T-helper 2 cell treated with Interferon-gamma antibody and Interleukin-4, amounts not matched to agents 100 ng/mL and 5 ng/mL, for 36 hours (primary cell): ENCODE results near the gene EIF3J. TPM values are rescaled to one million over a fixed set of nuclear protein-coding genes. Genes with fewer than 3 reads are reported as not detected.
"Not testable (repeated sequence)": the region's sequence is repeated elsewhere in the genome, so short reads cannot be mapped to it uniquely, and the experiment has no call there.

Experiments
- intact Hi-C: fragments of 100-400 bp; cut with micrococcal nuclease; formaldehyde crosslinking; loops from one replicate; pipeline ENCODE4 v1.15.1; 2023
- total RNA-seq: library from RNA; stranded (reverse); gene quantifications from 2 replicates; pipeline ENCODE4 v1.2.3, GENCODE V29; 2022

The EIF3J gene, protein sequence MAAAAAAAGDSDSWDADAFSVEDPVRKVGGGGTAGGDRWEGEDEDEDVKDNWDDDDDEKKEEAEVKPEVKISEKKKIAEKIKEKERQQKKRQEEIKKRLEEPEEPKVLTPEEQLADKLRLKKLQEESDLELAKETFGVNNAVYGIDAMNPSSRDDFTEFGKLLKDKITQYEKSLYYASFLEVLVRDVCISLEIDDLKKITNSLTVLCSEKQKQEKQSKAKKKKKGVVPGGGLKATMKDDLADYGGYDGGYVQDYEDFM
- 96.3 and 102 TPM in 2 replicates for total RNA-seq

DNA sequence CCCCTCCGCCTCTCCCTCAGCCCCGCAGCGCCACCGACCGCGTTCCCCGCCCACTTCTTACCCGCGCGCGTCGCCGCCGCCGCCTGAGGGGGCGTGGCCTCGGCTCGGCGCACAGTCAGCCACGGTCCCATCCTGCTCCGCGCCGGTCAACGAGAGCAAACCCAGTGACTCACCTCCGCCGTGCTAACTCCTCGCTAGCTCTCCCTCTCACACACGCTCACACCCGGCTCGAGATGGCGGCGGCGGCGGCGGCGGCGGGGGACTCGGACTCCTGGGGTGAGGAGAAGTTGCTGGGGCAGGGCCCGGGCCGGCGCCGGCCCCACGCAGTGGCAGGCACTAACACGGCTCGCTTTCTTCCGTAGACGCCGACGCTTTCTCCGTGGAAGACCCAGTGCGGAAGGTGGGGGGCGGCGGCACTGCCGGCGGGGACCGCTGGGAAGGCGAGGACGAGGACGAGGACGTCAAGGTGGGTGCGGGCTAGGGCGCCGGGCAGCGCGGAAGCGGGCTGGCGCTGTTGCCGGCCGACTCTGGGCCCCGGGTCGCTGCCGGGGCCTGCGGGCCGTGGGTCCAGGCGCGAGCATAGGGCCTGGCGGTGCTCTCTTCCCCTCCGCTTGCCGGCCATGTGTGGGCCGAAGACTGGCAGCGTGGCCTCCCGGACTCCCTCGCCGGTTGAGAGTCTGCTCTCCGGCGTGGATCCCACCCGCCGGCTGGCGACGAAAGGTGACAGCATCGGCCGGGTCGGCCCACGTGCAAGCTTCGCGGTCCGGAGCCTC, at the start of gene EIF3J:
Gene EIF3J, plus strand, starts transcription at position 186 of the 773 bp plus-strand sequence. Its CDS starts 48 bp downstream, at position 234.
- intact Hi-C loops, result loop anchor here (1.0 to 5.0 kb wide), 5 partner anchors 9 to 249 kb away; partner anchors contain the start of genes CTDSPL2, GOLM2 and SPG11

DNA sequence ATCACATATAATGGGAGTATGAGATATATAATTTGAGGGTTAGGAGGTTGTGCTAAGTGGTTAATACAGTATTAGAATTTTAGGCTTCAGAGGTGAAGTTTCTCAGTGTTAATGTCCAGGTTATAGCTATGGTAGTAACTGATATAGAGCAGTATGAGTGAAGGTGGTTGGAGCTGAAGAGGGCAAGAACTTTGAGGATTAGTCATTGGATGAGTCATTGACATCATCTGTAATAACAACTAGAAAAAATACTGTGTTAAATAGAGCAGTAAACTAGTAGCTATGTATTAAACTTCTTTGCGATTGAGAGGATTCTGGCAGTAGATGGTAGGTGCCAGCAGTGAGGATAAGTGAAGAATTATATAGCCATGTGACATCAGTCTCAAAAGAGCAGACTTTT, 47.5 kb upstream of the EIF3J start:
- intact Hi-C loops, result no loop called here

DNA sequence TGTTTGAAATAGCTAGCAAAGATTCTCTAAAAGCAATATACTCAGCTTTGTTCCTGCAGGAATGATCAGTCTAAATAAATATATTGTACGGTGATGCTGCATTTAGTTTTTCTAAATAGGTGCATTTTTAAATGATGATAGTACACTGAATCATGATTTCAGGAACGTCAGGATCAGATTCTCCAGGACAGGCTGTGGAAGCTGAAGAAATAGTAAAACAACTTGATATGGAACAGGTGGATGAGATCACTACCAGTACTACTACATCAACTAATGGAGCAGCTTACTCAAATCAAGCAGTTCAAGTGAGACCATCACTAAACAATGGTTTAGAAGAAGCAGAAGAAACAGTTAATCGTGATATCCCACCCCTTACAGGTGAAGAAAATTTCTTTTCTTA, 46.3 kb upstream of the EIF3J start:
- intact Hi-C loops, result no loop called here

DNA sequence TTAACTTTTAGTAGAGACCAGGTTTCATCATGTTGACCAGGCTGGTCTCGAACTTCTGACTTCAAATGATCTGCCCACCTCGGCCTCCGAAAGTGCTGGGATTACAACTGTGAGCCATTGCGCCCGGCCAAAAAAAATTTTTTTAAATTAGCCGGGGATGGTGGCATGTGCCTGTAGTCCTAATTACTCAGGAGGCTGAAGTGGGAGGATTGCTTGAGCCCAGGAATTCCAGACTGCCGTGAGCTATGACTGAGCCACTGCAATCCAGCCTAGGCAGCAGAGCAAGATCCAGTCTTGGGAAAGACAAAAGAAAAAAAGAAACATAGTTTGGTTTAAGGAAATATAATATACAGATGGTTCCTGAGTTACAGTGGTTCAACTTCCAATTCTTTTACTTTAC, 44.9 kb upstream of the EIF3J start:
- intact Hi-C loops, result no loop called here

DNA sequence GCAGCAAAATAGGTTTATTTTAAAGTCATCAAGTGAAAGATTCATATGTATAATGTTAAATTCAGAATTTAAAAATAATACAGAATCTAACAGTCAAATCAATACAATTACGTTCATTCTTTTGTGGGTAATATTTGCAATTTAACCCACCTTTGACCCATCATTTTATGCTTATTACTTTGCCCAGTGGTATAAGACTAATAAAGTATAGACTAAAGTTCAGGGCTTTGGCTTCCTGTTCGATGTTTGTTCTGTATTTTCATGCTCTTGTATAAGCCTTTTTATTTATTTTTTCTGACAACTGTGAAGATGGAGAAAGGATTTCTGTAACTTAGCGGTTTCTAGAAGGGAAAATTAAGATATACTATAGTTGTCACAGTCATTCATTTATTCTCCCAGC, 44.3 kb upstream of the EIF3J start:
- intact Hi-C loops, result no loop called here

DNA sequence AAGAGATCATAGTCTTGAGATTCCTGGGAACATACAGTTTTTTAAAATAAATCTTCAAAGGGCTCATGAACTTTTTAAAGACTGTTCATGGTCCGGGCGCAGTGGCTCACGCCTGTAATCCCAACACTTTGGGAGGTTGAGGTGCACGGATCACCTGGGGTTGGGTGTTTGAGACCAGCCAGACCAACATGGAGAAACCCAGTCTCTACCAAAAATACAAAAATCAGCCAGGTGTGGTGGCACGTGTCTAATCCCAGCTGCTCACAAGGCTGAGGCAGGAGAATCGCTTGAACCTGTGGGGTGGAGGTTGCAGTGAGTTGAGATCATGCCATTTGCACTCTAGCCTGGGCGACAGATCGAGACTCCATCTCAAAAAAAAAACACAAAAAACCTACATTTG, 41.4 kb upstream of the EIF3J start:
- intact Hi-C loops, result no loop called here

DNA sequence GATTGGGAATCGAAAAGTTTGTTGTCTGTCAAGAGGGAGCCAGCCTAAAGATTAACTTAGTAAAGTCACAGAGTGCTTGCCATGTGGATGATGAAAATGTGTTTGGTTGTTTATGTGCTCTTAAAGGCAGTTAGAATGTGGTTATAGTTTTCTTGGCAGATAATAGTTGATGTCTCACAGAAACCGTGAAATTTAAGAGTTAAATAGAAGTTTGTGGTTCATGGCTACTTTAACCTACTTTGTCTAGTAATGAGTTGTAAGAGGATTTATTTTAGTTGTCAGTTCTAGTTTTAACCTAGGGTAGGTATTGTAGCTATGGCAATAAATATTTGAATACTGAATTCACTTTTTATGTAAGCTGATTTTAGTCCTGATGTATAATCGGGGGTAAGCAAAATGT, 36.4 kb upstream of the EIF3J start:
- intact Hi-C loops, result loop anchor here (2.0 kb wide), 1 partner anchor 212 kb away; the partner anchor contains the start of gene GOLM2

DNA sequence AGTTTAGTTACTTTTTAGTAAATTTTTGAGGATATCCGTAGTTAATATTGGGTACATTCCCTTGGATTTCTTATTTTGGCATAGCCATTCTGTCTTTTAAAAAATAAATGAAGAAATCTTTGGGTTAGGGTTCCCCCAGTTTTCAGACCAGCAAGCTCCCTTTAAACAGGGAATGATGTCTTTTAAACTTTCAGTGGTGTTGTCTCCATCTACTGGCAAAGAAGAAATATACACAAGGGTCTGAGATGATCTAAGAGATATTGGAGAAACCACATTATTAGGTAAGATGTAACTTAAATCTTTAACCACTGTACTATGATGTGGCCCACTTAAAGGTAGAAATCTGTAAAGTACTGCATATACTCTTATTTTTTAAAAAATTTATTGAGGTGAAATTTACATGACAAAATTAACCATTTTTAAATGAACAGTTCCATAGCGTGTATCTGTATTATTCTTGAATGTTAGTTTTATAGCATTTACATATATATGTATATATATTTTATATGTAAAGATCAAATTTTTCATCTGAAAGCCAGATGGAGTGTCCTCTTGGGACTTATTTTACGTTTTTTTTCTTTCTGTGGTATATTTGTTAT, 35.1 kb upstream of the EIF3J start:
- intact Hi-C loops, result loop anchor here (2.0 kb wide), 1 partner anchor 213 kb away; the partner anchor contains the start of gene GOLM2

DNA sequence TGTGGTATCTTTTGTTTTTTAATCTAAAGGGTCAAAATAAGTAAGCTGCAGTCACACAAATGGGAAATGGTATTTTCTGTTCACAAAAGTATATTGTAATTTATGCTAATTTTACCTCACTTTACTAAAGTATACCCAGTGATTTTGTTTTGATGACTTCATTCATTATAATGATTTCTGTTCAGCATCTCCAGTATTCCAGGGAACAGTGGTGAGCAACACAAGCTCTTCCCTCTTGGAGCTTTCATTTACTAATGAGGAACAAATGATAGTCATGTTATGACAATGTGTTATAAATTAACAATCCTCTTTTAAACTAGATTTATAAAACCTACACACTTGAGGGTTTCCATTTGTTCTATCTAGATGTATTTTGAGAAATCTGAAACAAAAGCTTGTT, 20.5 kb upstream of the EIF3J start:
- intact Hi-C loops, result no loop called here

DNA sequence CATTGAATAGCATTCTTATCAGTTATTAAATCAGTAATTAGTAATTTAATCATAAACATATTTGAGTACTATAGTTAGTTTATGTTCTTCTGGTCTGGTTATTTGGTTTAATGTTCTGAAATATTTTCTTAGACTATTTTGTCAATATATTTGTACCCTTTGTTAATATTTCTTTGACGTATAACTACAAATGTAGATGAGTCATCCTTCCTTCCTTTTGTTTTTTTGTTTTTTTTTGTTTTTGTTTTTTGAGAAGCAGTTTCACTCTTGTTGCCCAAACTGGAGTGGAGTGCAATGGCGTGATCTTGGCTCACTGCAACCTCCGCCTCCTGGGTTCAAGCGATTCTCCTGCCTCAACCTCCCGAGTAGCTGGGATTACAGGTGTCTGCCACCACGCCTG, 17.4 kb upstream of the EIF3J start:
- intact Hi-C loops, result no loop called here

DNA sequence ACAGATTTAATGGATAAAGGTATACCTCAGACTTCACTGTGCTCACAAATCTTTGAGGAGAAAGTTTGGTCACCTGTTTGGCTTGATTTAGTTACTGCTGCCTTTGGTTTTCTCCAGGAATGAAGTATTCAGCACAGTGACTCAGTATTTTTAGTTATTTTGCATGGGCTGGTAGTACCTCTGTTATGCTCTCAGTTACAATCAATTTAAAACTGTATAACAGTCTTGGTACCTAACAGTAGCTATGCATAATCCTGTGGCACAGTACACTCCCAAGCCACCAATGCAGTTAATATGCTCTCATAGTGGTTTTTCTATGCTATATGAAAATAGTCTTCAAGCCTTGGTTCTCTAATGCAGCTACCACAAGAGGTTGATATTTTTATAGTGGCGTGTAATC, 11.9 kb upstream of the EIF3J start:
- intact Hi-C loops, result no loop called here

DNA sequence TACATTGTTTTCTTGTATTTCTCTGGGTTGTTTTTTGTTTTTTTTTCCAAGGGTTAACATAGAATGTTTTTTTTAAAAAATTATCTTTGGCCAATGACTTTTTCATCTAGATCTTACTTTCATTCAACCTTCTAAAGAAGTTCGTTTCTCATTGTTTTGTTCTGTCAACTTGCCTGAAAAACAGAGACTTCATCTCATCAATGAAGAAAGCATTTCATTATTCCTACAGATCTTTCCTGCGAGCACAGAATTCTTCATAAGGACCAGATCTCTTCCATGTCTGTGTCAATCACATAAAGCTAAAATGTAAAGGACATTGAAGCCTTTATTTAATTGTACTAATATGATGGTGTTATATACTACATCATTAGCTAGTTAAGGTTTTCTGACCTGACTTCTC, 9.7 kb upstream of the EIF3J start:
- intact Hi-C loops, result no loop called here

DNA sequence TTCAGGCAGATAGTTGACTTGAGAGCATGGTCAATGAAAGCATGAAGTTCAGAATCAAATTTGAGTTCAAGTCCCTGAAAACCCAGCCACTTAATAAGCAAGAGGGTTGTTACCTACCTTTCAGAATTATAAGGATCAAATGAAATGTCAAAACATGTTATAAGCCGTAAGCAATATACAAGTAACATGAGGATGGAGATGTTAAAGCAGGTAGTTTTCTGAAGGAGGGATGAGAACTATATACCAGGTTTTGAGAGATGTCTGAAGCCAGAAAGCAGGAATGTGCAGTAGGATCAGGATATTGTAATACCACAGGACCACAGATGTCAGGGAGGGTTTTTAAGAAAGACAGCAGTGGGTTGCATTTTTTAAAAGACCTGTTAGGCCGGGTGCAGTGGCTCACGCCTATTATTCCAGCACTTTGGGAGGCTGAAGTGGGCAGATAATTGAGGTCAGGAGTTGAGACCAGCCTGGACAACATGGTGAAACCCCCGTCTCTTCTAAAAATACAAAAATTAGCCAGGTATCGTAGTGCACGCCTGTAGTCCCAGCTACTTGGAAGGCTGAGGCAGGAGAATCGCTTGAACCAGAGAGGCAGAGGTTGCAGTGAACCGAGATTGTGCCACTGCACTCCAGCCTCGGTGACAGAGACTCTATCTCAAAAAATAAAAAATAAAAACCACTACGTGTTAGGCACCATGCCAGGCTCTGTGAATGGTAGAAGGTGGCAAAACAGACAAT, 6.9 kb upstream of the EIF3J start:
- intact Hi-C loops, result no loop called here

DNA sequence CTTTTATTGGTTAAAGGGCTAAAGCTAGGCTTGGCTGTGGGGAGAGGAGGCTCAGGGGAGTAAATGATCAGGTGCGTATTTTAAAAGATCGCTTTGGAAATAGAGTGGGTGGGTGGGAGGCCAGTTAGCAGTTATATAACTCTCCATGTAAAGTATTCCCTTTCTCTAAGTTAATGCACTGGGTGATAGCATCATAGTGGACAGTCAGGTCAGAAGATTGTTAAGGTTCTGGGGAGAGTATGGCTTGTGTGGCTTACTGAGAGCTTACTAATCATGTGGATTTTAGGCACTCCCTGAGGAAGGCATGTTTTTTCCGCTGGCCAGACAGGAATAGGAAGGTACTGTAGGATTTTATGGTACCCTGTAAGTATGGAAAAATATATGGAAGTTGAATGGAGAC, 6.3 kb upstream of the EIF3J start:
- intact Hi-C loops, result no loop called here

DNA sequence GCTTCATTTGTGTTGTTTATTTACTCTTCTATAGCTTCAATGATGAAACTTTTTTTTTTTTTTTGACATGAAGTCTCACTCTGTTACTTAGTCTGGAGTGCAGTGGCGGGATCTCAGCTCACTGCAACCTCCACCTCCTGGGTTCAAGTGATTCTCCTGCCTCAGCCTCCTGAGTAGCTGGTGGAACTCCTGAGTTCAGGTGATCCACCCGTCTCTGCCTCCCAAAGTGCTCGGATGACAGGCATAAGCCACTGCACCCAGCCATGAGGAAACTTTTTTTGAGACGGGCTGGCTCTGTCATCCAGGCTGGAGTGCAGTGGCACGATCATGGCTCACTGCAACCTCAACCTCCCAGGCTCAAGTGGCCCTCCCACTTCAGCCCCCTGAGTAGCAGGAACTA, 4.7 kb upstream of the EIF3J start:
- intact Hi-C loops, result not testable (repeated sequence)

DNA sequence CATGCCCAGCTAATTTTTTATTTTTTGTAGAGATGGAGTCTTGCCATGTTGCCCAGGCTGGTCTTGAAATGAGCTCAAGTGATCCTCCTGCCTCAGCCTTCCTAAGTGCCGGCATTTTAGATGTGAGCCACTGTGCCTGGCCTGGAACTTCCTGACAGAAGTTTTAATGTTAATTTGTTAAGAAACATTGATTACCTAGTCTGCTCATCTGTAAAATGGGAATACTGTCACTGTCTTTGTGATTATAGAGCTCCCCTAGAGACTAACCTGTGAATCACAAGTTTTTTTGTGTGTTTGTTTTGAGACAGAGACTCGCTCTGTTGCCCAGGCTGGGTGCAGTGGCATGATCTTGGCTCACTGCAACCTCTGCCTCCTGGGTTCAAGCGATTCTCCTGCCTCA, 4.3 kb upstream of the EIF3J start:
- intact Hi-C loops, result no loop called here

DNA sequence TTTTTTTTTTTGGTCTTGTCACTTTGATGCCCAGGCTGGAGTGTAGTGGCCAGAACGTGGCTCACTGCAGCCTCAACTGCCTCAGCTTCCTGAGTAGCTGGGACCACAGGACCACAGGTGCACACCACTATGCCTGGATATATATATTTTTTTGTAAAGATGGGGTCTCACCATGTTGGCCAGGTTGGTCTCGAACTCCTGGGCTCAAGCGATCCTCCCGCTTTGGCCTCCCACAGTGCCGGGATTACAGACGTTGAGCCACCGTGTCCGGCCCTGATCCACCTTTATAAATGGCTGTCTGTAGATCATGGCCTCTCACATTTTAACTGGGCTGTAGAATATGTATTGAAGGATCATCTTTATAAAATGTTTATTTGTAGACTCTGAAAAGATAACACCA, 1.9 kb upstream of the EIF3J start:
- intact Hi-C loops, result loop anchor here (5.0 kb wide), 1 partner anchor 192 kb away; no protein-coding TSS in a partner anchor

DNA sequence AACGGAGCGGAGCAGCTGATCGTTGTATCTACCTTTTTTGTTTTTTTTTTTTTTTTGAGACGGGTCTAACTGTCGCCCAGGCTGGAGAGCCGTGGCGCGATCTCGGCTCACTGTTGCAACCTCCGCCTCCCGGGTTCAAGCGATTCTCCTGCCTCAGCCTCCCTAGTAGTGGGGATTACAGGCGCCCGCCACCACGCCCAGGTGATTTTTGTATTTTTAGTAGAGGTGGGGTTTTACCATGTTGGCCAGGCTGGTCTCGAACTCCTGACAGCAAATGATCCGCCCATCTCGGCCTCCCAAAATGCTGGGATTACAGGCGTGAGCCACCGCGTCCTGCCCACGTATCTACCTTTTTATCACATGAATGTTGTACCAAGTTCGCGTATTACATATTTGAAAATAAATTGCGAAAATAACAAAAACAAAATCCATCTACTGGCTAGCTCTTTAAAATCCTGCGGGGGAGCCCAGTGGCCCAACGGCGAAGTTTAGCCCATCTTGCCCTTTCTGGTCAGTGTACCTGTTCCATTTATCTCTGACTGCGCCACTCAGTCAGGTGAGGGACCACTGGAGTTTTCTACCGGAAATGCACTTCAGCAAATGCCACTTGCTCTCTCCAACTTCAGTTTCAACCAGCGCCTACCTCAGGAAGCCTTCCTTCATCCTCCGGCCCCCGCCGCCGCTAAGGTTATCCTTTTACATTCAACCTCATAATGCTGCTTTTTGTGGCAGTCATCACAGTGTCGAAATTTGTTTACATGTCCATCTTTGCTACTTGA, 1.2 kb upstream of the EIF3J start:
- intact Hi-C loops, result loop anchor here (1.0 to 5.0 kb wide), 4 partner anchors 108 to 247 kb away; partner anchors contain the start of genes CTDSPL2, GOLM2 and SPG11

DNA sequence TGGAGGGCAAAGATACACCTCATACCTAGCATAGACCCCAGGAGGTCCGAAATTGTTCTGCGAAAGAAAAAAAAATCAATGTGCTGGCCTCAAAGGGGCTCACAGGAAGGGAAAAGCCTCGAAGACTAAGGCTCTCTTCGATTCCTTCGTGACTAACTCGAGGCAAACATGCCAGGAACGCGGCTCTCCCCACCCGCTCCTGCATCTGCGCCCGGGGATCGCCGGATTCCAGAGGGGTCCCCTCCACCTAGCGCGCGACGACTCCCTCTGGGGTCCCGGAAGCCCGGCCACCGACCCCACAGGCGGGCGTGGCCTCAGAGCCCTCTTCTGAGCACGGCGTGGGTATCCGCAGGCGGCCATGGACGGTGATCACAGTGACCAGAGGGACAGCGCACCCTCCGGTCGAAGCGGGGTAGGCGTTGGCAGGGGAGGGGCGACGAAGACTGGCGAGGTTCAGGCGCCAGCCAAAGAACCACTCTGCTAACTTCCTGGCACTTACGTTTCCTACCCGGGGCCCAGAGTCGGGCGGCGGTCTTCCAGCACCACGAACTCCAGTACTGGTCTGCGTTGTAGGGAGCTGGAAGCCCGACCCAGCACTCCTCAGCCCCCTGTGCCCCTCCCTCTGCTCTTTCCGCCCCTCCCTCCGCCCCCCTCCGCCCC, 515 bp upstream of the EIF3J start:
- intact Hi-C loops, result loop anchor here (1.0 to 5.0 kb wide), 4 partner anchors 109 to 248 kb away; partner anchors contain the start of genes CTDSPL2, GOLM2 and SPG11

DNA sequence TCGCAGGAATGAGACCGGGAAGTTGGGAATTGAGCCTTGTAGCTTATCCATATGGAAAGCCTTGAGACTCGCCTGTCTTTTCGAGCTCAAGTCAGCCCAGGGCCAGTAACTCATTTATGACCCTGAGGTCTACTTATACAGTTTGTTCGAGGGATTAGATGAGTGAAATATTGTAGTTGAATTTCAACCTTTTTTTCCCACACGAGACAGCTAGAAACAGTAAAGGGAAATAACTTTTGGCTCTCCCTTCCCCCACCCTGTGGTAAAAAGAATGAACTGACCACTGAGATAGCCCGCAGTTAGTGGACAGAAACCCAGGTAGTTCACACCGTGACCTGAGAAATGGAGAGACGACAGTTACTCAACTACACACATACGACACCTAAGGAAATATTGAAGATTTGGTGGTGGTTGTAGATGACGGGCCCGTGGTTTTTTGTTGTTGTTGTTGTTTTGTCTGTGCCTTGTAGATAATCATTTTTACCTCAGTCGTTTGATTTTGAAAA, 841 bp downstream of the EIF3J start:
- intact Hi-C loops, result loop anchor here (1.0 to 5.0 kb wide), 3 partner anchors 9 to 190 kb away; partner anchors contain the start of gene SPG11
